D721Med (cell line): ENCODE data around the gene LPAR6.

Source experiments
- DNase-seq: peaks from one replicate; pipeline ENCODE4 v3.0.0; 2011; ENCODE audit warnings: low spot score; ENCODE audit not compliant: insufficient read length
- FAIRE-seq: peaks from 2 replicates; lab custom pipeline; 2011; peaks lifted over from hg19 to GRCh38; lab: Jason Lieb, UNC
- TF ChIP-seq, protein P1 (sequence below): IDR thresholded peaks from 2 replicates; pipeline ENCODE4 v1.5.1; 2012; ENCODE audit warnings: mild to moderate bottlenecking, control low read depth; ENCODE audit not compliant: insufficient read depth; ENCODE audit errors: missing control alignments

Gene LPAR6

GRCh38 chr13:48377857-48378256, 35.1 kb downstream of the LPAR6 start:
- DNase-seq, result no peak
- TF ChIP-seq, protein P1, sequence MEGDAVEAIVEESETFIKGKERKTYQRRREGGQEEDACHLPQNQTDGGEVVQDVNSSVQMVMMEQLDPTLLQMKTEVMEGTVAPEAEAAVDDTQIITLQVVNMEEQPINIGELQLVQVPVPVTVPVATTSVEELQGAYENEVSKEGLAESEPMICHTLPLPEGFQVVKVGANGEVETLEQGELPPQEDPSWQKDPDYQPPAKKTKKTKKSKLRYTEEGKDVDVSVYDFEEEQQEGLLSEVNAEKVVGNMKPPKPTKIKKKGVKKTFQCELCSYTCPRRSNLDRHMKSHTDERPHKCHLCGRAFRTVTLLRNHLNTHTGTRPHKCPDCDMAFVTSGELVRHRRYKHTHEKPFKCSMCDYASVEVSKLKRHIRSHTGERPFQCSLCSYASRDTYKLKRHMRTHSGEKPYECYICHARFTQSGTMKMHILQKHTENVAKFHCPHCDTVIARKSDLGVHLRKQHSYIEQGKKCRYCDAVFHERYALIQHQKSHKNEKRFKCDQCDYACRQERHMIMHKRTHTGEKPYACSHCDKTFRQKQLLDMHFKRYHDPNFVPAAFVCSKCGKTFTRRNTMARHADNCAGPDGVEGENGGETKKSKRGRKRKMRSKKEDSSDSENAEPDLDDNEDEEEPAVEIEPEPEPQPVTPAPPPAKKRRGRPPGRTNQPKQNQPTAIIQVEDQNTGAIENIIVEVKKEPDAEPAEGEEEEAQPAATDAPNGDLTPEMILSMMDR, result no peak
- no peak for FAIRE-seq

DNA sequence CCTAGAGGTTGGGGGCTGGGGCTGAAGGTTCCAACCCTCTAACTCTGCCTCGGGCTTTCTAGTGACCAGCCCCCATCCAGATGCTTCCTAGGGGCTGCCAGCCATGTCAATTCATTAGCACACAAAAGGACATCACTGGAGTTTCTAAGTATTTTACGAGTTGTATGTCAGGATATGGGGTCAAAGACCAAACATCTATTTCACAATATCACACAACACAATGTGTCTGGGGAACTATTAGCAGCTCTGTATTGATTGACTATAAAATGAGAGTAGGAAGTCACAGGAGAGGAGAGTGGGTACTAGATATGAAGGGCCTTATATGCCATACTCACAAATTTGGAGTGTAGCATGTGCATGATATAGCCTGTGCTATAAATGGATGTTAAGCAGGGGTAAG, 42.1 kb downstream of the LPAR6 start:
- FAIRE-seq (no peak), DNase-seq (no peak)
- TF ChIP-seq, protein P1, result no peak

DNA sequence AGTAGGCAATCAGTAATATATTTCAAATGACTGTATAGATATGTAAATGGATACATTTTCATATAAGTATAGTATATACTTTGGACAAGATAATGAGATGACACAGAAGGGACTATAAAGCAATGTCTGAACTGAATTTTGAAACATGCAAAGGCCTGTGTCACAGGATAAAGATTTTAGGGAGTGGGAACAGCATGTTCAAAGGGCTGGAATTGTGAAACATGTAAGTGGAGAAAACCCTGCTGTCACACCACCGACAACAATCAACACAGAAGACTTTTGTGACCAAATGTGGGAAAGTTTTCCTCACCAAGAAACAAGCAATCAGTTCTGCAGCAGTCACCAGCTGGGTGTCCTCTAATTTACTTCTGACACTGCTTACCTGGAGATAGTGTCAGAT, 42.9 kb downstream of the LPAR6 start:
- no peak for FAIRE-seq
- no peak for DNase-seq
- TF ChIP-seq, protein P1, result no peak
